Mammary epithelial cell (primary cell): ENCODE measurements around the gene ZBTB49.

Experiments used
- EZH2 ChIP-seq: IDR thresholded peaks from 2 replicates; pipeline ENCODE4 v1.6.1; 2012; ENCODE audit warnings: low read length, inconsistent platforms, borderline replicate concordance
- TF ChIP-seq, protein P1 (sequence below), 2 donors: IDR thresholded peaks in 1 of 2; conservative IDR thresholded peaks in 1 of 2; 2 replicates each; pipeline ENCODE4 v1.5.1; 2011 to 2012; ENCODE audit warnings: inconsistent platforms in 2 of 2, low read length in 2 of 2, mild to moderate bottlenecking in 2 of 2, control low read depth in 1 of 2, low read depth in 1 of 2; ENCODE audit not compliant: insufficient read depth in 1 of 2; ENCODE audit errors: extremely low read depth in 1 of 2

- TF ChIP-seq, protein P1, sequence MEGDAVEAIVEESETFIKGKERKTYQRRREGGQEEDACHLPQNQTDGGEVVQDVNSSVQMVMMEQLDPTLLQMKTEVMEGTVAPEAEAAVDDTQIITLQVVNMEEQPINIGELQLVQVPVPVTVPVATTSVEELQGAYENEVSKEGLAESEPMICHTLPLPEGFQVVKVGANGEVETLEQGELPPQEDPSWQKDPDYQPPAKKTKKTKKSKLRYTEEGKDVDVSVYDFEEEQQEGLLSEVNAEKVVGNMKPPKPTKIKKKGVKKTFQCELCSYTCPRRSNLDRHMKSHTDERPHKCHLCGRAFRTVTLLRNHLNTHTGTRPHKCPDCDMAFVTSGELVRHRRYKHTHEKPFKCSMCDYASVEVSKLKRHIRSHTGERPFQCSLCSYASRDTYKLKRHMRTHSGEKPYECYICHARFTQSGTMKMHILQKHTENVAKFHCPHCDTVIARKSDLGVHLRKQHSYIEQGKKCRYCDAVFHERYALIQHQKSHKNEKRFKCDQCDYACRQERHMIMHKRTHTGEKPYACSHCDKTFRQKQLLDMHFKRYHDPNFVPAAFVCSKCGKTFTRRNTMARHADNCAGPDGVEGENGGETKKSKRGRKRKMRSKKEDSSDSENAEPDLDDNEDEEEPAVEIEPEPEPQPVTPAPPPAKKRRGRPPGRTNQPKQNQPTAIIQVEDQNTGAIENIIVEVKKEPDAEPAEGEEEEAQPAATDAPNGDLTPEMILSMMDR (conservative IDR thresholded peaks at IDR 0.05 in 1 of 2, IDR thresholded peaks at IDR 0.05 in 1 of 2; ENCODE audit: extremely low read depth in 1 of 2, insufficient read depth in 1 of 2, low read depth in 1 of 2, low read length in 2 of 2): peak; percentile 54 to 64
- no peak for TF ChIP-seq EZH2
Measured at GRCh38 chr4:4260185-4260751, 29.8 kb upstream of the ZBTB49 start.
